Activated CD4-positive, alpha-beta T cell treated with anti-CD3 and anti-CD28 coated beads, Interleukin-2, amount 10 ng/mL, durations not matched to agents 7 days and 5 days (primary cell): ENCODE data around the gene LETM1. TPM values are rescaled to one million over a fixed set of nuclear protein-coding genes. Genes with fewer than 3 reads are reported as not detected.
A peak's percentile ranks its signal among the peaks of the same experiment; 100 is the strongest.

Experiments
- CTCF ChIA-PET: fragments of 350-600 bp; sonication (Branson Sonifier 250); formaldehyde crosslinking; loops from one replicate; lab custom pipeline; 2021; ENCODE audit warnings: antibody characterized with exemption; lab: Charles Lee
- POLR2A ChIA-PET: fragments of 350-600 bp; sonication (Branson Sonifier 250); formaldehyde crosslinking; loops from one replicate; lab custom pipeline; 2021; ENCODE audit warnings: antibody characterized with exemption; lab: Charles Lee
- DNase-seq: peaks from one replicate; pipeline ENCODE4 v3.0.0-alpha.2; 2020
- H3K27ac Mint-ChIP-seq: one replicate; pipeline ENCODE4 v1.8.0; 2021; ENCODE audit warnings: mild to moderate bottlenecking, moderate library complexity, mixed read lengths
- H3K27me3 Mint-ChIP-seq: one replicate; pipeline ENCODE4 v1.8.0; 2021; ENCODE audit warnings: mixed read lengths
- H3K36me3 Mint-ChIP-seq: one replicate; pipeline ENCODE4 v1.8.0; 2021; ENCODE audit warnings: low read depth, mixed read lengths
- H3K4me1 Mint-ChIP-seq: one replicate; pipeline ENCODE4 v1.8.0; 2021; ENCODE audit warnings: mixed read lengths
- H3K4me3 Mint-ChIP-seq: one replicate; pipeline ENCODE4 v1.8.0; 2021; ENCODE audit warnings: mild to moderate bottlenecking, moderate library complexity, mixed read lengths
- H3K9me3 Mint-ChIP-seq: one replicate; pipeline ENCODE4 v1.8.0; 2021; ENCODE audit warnings: mixed read lengths
- total RNA-seq, 2 experiments: library from RNA; stranded (reverse); gene quantifications; one replicate each; pipeline ENCODE4 v1.2.3, GENCODE V29; 2021

The LETM1 gene
- total RNA-seq, 2 experiments from 2014 or later: 40.7 to 49.5 TPM

DNA sequence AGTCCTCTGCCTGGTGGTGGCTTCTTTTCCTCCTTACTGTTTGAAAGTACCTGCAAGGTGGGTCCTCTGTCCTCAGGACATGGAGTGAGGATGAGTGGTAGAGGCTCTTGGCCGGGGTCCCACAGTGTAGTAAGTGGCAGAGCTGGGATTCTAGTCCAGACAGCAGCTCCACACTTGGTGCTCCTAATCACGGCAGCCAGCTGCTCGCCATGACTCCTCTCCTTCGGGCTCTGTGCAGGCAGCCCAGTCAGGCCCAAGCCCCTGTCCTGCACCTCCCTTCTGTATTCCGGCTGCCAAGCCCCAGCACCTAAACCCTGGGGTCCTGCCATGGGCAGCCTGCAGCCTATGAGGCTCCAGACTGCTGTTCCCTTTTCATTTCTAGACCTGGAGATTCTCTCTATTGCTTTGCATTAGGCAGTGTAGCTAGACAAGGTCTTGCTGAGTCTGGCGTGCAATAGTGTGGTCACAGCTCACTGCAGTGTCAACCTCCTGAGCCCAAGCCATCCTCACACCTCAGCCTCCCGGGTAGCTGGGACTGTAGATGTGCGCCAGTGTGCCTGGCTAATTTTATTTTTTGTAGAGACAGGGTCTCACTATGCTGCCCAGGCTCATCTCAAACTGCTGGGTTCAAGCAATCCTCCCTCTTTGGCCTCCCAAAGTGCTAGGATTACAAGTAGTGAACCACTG is 40.2 kb upstream of the LETM1 start:
- ChIA-PET CTCF (no interaction called here), POLR2A (no interaction called here)
- H3K36me3 Mint-ChIP-seq: peaks cover 24% of the 10 kb centered on the region
- DNase-seq: no peak
- no peaks in the 10 kb centered on the region for H3K27me3 Mint-ChIP-seq
- peak overlapping the region; percentile 19 for H3K27ac Mint-ChIP-seq
- H3K4me3 Mint-ChIP-seq: no peak overlapping the region
- H3K4me1 Mint-ChIP-seq: peaks cover 53% of the 10 kb centered on the region
- no peaks in the 10 kb centered on the region for H3K9me3 Mint-ChIP-seq

DNA sequence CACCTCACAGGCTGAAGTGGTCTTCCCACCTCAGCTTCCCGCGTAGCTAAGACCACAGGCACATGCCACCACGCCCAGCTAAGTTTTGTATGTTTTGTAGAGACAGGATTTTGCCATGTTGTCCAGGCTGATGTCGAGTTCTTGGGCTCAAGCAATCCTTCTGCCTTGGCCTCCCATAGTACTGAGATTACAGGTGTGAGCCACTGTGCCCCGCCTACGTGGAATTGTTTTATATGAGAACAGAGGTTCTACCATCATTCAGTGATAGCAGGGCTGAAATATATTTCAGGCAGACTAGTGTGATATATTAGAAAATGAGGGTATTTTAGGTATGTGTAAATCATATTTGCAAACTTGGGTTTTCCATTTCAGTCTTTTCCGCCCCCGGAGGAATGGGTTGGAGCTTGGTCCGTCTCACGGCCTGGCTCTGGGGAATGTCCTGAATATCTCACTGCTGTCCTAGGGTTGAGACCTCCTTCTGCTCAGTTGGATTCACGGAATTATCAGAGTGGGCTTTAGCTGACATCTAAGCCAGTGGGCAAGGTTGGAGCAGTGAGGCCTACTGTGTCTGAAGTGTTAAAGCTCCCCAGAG is 35.1 kb upstream of the LETM1 start:
- no peak overlapping the region for H3K4me3 Mint-ChIP-seq
- H3K27ac Mint-ChIP-seq: no peak overlapping the region
- H3K36me3 Mint-ChIP-seq: peaks cover 19% of the 10 kb centered on the region
- ChIA-PET CTCF (interaction anchor here (0.8 kb wide), 1 partner anchor 9 kb away, joined by 4 read pairs; no protein-coding TSS in a partner anchor), POLR2A (no interaction called here)
- DNase-seq: no peak
- peaks cover 41% of the 10 kb centered on the region for H3K4me1 Mint-ChIP-seq
- H3K9me3 Mint-ChIP-seq: no peaks in the 10 kb centered on the region
- no peaks in the 10 kb centered on the region for H3K27me3 Mint-ChIP-seq

DNA sequence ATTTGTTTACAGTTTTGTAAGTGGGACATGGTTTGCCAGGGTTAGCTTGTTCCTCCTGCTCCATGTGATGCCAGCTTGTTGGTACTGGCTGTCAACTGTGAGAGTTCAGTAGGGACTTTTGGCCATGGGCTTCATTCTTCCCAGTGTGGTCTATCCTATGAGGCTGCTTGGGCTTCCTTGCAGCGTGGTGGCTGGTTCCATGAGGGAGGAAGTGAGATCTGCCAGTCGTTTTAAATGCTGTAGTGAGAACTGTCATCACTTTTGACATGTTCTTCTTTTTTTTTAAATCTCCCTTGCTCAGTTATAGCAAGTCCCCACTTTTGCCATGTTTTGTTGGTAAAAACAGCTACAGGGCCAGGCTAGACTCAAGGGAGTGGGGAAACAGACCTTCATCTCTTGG is 31.1 kb upstream of the LETM1 start:
- Mint-ChIP-seq H3K4me3 (no peak overlapping the region), H3K36me3 (peaks cover 24% of the 10 kb centered on the region), H3K4me1 (peaks cover 38% of the 10 kb centered on the region), H3K27ac (peak overlapping the region; percentile 70), H3K9me3 (no peaks in the 10 kb centered on the region), H3K27me3 (no peaks in the 10 kb centered on the region)
- ChIA-PET POLR2A (no interaction called here), CTCF (interaction anchor here (0.6 to 1.0 kb wide), 4 partner anchors 13 to 71 kb away, joined by 3 to 4 read pairs (median 4); no protein-coding TSS in a partner anchor)
- DNase-seq: no peak

DNA sequence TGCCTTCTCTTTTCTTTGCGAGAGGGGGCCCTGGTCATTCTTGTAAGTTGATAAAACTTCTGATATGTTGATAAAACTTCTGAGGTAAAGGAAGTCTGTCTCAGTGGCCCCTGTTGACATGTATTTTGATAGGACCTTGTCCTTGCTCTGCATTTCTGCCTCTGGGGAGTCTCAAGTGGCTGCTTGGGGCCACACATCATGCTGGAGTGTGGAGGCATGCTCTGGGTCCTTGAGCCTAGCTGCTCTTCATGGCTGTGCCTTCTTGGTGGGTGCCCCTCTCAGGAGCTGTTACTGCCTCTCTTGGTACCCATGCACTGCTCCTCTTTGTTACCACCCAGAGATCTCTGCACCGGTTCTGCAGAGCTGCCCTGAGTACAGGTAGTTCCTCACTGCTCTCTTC is 29.5 kb upstream of the LETM1 start:
- ChIA-PET CTCF (interaction anchor here (1.3 to 1.7 kb wide), 2 partner anchors 10 to 12 kb away, joined by 3 to 5 read pairs; no protein-coding TSS in a partner anchor), POLR2A (no interaction called here)
- Mint-ChIP-seq H3K4me1 (peaks cover 45% of the 10 kb centered on the region), H3K27ac (peak overlapping the region; percentile 26), H3K4me3 (no peak overlapping the region), H3K36me3 (peaks cover 32% of the 10 kb centered on the region), H3K9me3 (no peaks in the 10 kb centered on the region), H3K27me3 (no peaks in the 10 kb centered on the region)
- DNase-seq: no peak

DNA sequence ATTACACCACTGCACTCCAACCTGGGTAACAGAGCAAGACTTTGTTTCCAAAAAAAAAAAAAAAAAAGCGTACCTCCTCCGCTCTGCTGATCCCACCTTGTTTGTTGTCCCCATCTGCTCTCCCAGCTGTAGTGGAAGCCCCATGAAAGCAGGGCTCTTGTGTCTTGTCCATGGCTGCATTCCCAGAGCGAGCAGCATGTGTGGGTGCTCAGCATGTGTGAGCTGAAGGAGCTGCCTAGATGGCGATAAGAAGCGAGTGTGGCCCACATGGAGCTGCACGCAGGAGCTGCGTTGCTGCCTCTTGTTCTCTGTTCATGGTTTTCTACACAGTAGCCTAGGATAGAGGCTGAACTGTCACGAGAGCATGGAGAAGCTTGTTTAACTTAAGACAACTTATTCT is 27.6 kb upstream of the LETM1 start:
- Mint-ChIP-seq H3K4me3 (no peak overlapping the region), H3K4me1 (peaks cover 56% of the 10 kb centered on the region), H3K27me3 (no peaks in the 10 kb centered on the region), H3K27ac (no peak overlapping the region), H3K36me3 (peaks cover 41% of the 10 kb centered on the region), H3K9me3 (no peaks in the 10 kb centered on the region)
- POLR2A ChIA-PET: no interaction called here
- CTCF ChIA-PET: interaction anchor here (0.6 to 1.9 kb wide), 4 partner anchors 10 to 46 kb away, joined by 3 to 7 read pairs (median 4); no protein-coding TSS in a partner anchor
- DNase-seq: no peak

DNA sequence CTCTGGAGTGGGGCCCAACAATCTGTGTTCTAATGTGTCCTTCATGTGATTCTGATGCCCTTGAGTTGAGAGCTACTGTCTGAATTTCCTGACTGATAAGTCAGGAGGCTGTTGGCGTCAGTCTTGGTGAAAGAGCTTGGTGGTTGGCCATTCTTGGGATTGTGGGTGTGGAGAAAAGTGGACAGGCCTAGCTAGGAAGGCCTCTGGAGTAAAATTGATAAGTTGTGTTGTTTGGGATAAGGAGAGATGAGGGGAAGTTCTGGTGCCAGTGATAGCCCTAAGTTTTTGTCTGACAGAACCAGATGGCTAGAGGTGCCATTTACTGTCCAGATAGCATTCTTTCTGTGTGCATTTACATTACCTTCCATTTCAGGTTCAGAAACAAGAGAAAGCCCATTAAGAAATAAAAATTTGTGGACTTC is 26.9 kb upstream of the LETM1 start:
- Mint-ChIP-seq H3K36me3 (peaks cover 44% of the 10 kb centered on the region), H3K4me1 (peaks cover 58% of the 10 kb centered on the region), H3K27me3 (no peaks in the 10 kb centered on the region), H3K4me3 (no peak overlapping the region), H3K27ac (peak overlapping the region; percentile 46), H3K9me3 (no peaks in the 10 kb centered on the region)
- CTCF ChIA-PET: interaction anchor here (0.7 to 1.9 kb wide), 5 partner anchors 9 to 24 kb away, joined by 3 to 7 read pairs (median 3); no protein-coding TSS in a partner anchor
- DNase-seq: no peak
- POLR2A ChIA-PET: no interaction called here

DNA sequence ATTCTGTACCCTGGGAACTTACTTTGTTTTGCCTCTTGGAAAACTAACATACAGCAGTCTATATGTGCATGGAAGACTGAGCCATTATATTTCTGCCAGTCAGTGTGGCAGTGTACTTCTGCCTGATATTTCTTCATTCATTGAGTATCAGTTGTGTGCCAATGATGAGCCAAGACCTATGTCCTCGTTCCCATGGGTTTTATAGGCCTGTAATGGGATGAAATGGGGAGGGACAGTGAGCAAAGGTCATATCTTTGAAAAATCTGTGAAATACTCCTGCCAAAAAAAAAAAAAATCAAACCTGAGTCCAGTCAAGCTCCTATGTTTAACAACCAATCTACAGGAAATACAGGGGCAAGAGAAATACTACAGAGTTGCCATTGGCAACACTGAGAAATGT is 24.4 kb upstream of the LETM1 start:
- peaks cover 45% of the 10 kb centered on the region for H3K36me3 Mint-ChIP-seq
- no peak overlapping the region for H3K4me3 Mint-ChIP-seq
- H3K4me1 Mint-ChIP-seq: peaks cover 58% of the 10 kb centered on the region
- no peaks in the 10 kb centered on the region for H3K27me3 Mint-ChIP-seq
- H3K9me3 Mint-ChIP-seq: no peaks in the 10 kb centered on the region
- CTCF ChIA-PET: interaction anchor here (1.0 kb wide), 1 partner anchor 19 kb away, joined by 3 read pairs; no protein-coding TSS in a partner anchor
- POLR2A ChIA-PET: no interaction called here
- DNase-seq: no peak
- H3K27ac Mint-ChIP-seq: peak overlapping the region; percentile 48

DNA sequence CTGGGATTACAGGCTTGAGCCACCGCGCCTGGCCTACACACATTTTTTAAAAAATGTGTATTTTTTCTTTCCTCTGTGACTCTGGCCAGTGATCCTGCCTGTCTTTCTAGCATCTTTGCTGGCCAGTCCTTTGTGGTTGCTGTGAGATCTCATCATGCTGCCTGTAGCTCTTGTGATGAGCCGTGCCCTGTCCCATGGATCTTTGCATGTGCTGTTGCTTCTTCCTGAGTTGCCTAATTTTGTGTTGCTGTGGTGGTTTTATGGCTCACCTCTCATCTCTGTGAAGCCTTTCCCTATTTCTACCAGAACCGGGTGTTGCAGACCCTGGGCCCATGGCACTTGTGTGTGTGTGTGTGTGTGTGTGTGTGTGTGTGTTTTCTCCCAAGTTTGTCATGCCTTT is 23.5 kb upstream of the LETM1 start:
- Mint-ChIP-seq H3K27ac (peak overlapping the region; percentile 48), H3K36me3 (peaks cover 47% of the 10 kb centered on the region), H3K27me3 (no peaks in the 10 kb centered on the region), H3K4me1 (peaks cover 60% of the 10 kb centered on the region), H3K9me3 (no peaks in the 10 kb centered on the region), H3K4me3 (no peak overlapping the region)
- POLR2A ChIA-PET: no interaction called here
- DNase-seq: no peak
- CTCF ChIA-PET: interaction anchor here (0.6 kb wide), 1 partner anchor 669 kb away, joined by 3 read pairs; no protein-coding TSS in a partner anchor

DNA sequence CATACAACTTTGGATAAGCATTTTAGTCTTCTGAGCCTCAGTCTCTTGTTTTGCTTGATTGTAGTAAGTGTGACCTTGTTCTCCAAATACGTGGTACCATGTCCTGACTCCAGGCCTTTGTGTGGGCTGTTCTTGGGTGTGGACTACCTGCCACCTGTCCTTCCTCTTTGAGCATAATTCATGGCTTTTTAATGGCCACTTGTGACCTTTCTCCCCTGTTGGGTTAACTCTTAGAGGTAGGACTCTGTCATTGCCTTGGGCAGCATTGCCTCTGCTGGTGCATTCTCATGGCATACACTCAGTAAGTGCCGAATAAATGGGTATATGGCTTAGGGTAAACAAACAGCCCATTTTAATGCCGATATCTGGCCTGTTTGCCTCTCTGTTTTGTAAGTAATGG is 18.2 kb upstream of the LETM1 start:
- Mint-ChIP-seq H3K9me3 (no peaks in the 10 kb centered on the region), H3K36me3 (peaks cover 29% of the 10 kb centered on the region), H3K27me3 (peaks cover 2% of the 10 kb centered on the region), H3K27ac (peak overlapping the region; percentile 92), H3K4me3 (peak overlapping the region; percentile 89), H3K4me1 (peaks cover 63% of the 10 kb centered on the region)
- ChIA-PET POLR2A (no interaction called here), CTCF (interaction anchor here (1.3 to 3.4 kb wide), 3 partner anchors 9 to 28 kb away, joined by 4 to 13 read pairs (median 7); no protein-coding TSS in a partner anchor)
- no peak for DNase-seq

DNA sequence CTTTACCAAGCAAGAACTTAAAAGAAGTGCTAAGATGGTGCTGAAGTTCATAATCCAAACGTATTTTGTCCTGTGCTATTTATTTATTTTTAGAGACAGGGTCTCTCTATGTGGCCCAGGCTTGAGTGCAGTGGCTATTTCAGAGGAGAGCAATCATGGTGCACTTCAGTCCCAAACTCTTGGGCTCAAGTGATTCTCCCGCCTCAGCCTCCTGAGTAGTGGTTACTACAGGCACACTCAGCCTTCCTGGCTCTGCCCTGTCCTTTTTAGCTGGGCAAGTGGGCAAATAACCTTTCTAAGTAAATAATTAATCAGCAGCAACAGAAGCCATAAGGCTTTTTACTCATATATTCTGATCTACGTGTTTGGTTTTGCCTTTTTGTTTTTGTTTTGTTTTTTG is 17.8 kb upstream of the LETM1 start:
- peaks cover 28% of the 10 kb centered on the region for H3K36me3 Mint-ChIP-seq
- peaks cover 64% of the 10 kb centered on the region for H3K4me1 Mint-ChIP-seq
- H3K27ac Mint-ChIP-seq: peak overlapping the region; percentile 92
- H3K27me3 Mint-ChIP-seq: peaks cover 2% of the 10 kb centered on the region
- DNase-seq: no peak
- peak overlapping the region; percentile 89 for H3K4me3 Mint-ChIP-seq
- H3K9me3 Mint-ChIP-seq: no peaks in the 10 kb centered on the region
- CTCF ChIA-PET: interaction anchor here (1.3 to 1.9 kb wide), 3 partner anchors 9 to 29 kb away, joined by 4 to 7 read pairs (median 4); no protein-coding TSS in a partner anchor
- POLR2A ChIA-PET: no interaction called here

DNA sequence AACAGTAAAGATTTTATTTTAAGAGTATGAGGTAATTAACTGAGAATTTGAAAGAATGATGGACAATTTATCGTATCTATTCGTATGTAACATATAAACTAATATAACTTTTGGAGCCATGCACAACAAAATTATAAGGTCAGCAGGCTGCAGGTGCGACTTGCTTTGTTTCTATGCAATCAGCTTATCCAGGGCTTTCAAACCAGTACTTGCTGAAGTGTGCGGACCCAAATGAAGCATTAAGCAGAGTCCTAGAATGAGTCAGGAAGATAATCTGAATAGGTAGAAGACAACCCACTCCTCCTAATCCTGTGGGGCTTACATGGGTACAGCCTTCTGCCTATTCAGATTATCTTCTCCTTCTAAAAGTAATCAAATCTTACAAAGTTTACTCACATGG is 17.3 kb upstream of the LETM1 start:
- peaks cover 2% of the 10 kb centered on the region for H3K27me3 Mint-ChIP-seq
- POLR2A ChIA-PET: no interaction called here
- CTCF ChIA-PET: interaction anchor here (1.3 to 1.9 kb wide), 4 partner anchors 10 to 29 kb away, joined by 4 to 7 read pairs (median 4); no protein-coding TSS in a partner anchor

DNA sequence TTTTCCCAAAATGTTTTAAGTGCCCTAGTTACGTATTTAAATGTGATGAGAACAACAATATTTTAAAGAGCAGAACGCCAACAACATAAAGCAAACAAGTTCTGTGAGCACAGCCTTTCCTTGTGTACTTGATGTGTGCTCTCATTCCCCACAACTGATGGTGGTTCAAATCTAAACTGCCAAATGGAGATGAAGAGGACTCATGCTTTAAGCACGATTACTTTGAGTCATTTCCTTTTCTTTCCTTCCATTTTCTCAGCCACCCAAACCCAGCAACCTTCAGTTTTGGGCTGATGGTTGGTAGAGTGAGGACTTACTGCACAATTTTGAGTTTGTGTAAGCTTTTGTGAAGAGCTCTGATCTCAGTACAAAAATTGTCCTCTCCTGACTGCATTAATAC is 16.9 kb upstream of the LETM1 start:
- peaks cover 2% of the 10 kb centered on the region for H3K27me3 Mint-ChIP-seq
- peaks cover 23% of the 10 kb centered on the region for H3K36me3 Mint-ChIP-seq
- CTCF ChIA-PET: interaction anchor here (1.3 to 1.9 kb wide), 4 partner anchors 10 to 30 kb away, joined by 4 to 7 read pairs (median 4); no protein-coding TSS in a partner anchor
- POLR2A ChIA-PET: interaction anchor here (0.5 to 0.6 kb wide), 2 partner anchors 12 to 167 kb away, joined by 3 to 4 read pairs; no protein-coding TSS in a partner anchor
- no peaks in the 10 kb centered on the region for H3K9me3 Mint-ChIP-seq
- H3K4me3 Mint-ChIP-seq: peak overlapping the region; percentile 89
- peak overlapping the region; percentile 92 for H3K27ac Mint-ChIP-seq
- DNase-seq: peak; percentile 49
- peaks cover 62% of the 10 kb centered on the region for H3K4me1 Mint-ChIP-seq

More for the DNA sequence above, 17.3 kb upstream of the LETM1 start:
- peaks cover 23% of the 10 kb centered on the region for H3K36me3 Mint-ChIP-seq
- H3K27ac Mint-ChIP-seq: peak overlapping the region; percentile 92
- peak overlapping the region; percentile 89 for H3K4me3 Mint-ChIP-seq
- no peaks in the 10 kb centered on the region for H3K9me3 Mint-ChIP-seq
- DNase-seq: no peak
- H3K4me1 Mint-ChIP-seq: peaks cover 62% of the 10 kb centered on the region
